Psoas muscle (tissue), 8 donors: Measurements from ENCODE around the gene WDR82. TPM values are rescaled to one million over a fixed set of nuclear protein-coding genes. Genes with fewer than 3 reads are reported as not detected.

ENCODE experiments used
- ATAC-seq, 4 donors: fragments of 200-7000 bp; cut with Tn5 transposase; one replicate each; pipeline ENCODE4 v1.9.1; 2020; ENCODE audit warnings: moderate library complexity in 3 of 4, mild to moderate bottlenecking in 2 of 4
- DNase-seq, 2 donors: peaks; one replicate each; pipeline ENCODE4 v3.0.0-alpha.2; 2020
- H3K27ac ChIP-seq: fragments of 200-600 bp; one replicate; pipeline ENCODE4 v1.8.0; 2022
- H3K27me3 ChIP-seq, 3 donors: fragments of 200-600 bp in 1 of 3; one replicate each; pipeline versions ENCODE4 v1.6.1 to v1.8.0; 2013 to 2022; ENCODE audit warnings: low read length in 2 of 3, mild to moderate bottlenecking in 2 of 3, moderate library complexity in 1 of 3; ENCODE audit not compliant: insufficient read depth in 3 of 3
- H3K36me3 ChIP-seq, 2 donors: fragments of 200-600 bp in 1 of 2; one replicate each; pipeline versions ENCODE4 v1.6.1 to v1.8.0; 2013 to 2022; ENCODE audit warnings: low read depth in 1 of 2, mild to moderate bottlenecking in 1 of 2, moderate library complexity in 1 of 2; ENCODE audit not compliant: insufficient read depth in 1 of 2
- H3K4me1 ChIP-seq: fragments of 200-600 bp; one replicate; pipeline ENCODE4 v1.8.0; 2022
- H3K4me3 ChIP-seq: fragments of 200-600 bp; one replicate; pipeline ENCODE4 v1.8.0; 2022; ENCODE audit warnings: mild to moderate bottlenecking
- H3K9me3 ChIP-seq: fragments of 200-600 bp; one replicate; pipeline ENCODE4 v1.8.0; 2022
- CTCF ChIP-seq: fragments of 200-600 bp; IDR thresholded peaks from one replicate; pipeline ENCODE4 v1.8.0; 2022; ENCODE audit warnings: antibody characterized with exemption
- WGBS, 3 donors: extraction: QIAGEN DNeasy Blood & Tissue Kit; methylation state at CpG; one replicate each; pipeline versions ENCODE4 v1.1.6 to v1.1.7; 2013; 5-methylcytosine and 5-hydroxymethylcytosine counted together
- intact Hi-C, 2 donors: fragments of 100-400 bp; cut with DNase I; formaldehyde crosslinking; loops; one replicate each; pipeline versions ENCODE4 v1.11.0 to v1.14.2; 2022
- polyA plus RNA-seq, 3 donors: library from polyadenylated mRNA; stranded (reverse); fragments of 200-250 nt; gene quantifications; one replicate each; pipeline ENCODE4 v1.2.3, GENCODE V29; 2013
- total RNA-seq, 4 donors: library from RNA; stranded (reverse); fragmentation: NEBNext Ultra II Directional in 2 of 4; extraction: Animal tissue kit (Norgen Biotek cat#: 25700) in 2 of 4; gene quantifications; one replicate each; pipeline versions ENCODE4 v1.2.1 to v1.2.4, GENCODE V29; 2021 to 2023
- donor health status: healthy with polysubstance abuse.
- donor health status: DM: no; HTN: no; CAD: no; lungs with moderate emphysema.
- donor health status: Bipolar disorder and iron deficiency.
- donor health status: healthy.
- donor health status: DM: yes; HTN: yes; CAD: no.
- donor health status: DM: no; HTN: no; CAD: no.
- donor health status: DM: no; HTN: no; CAD: no.
- donor health status: DM: yes; HTN: yes; CAD: no.

Gene WDR82
- total and polyA plus RNA-seq, 7 donors = 46.1 to 96.7 (median 84.0) TPM

DNA sequence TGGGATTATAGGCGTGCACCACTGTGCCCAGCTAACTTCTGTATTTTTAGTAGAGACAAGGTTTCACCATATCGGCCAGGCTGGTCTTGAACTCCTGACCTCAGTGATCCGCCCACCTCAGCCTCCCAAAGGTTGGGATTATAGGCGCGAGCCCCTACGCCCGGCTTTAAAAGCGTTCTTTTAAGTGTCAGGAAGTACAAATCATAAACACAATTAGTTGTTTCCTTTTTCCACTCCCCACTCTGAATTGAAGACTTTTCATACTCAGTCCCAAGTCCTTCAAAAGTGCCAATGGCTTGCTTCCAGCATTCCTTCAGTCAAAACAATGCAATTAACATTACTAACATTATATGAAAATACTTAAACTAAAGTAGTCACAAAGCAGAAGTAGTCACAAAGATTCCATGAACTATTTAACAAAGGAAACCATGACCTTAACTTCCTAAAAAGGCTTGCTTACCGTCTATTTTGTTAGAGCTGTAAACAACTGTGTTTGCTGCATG, 8.1 kb downstream of the WDR82 start:
- Histone ChIP-seq H3K4me1 (peaks cover 50% of the 10 kb centered on the region), H3K36me3 (peaks cover 11 to 75% of the 10 kb centered on the region in 2 donors), H3K27ac (peak overlapping the region; percentile 51), H3K27me3 (no peaks in the 10 kb centered on the region), H3K4me3 (no peak overlapping the region), H3K9me3 (no peaks in the 10 kb centered on the region)
- no peak for TF ChIP-seq CTCF
- WGBS, 3 donors = 41 to 50% (median 43%) methylated on average over 9 of the region's 9 CpGs
- intact Hi-C loops = no loop called here
- DNase-seq (no peak), ATAC-seq (no peak)

- Histone ChIP-seq H3K27me3 (no peaks in the 10 kb centered on the region), H3K27ac (peak overlapping the region; percentile 51), H3K4me3 (no peak overlapping the region), H3K36me3 (peaks cover 12 to 78% of the 10 kb centered on the region in 2 donors), H3K9me3 (no peaks in the 10 kb centered on the region), H3K4me1 (peaks cover 47% of the 10 kb centered on the region)
- ATAC-seq = no peak
- no peak for TF ChIP-seq CTCF
- WGBS, 3 donors = 51 to 70% (median 57%) methylated on average over 3 of the region's 3 CpGs
- DNase-seq = no peak
- intact Hi-C loops = no loop called here
These were observed 8.7 kb downstream of the WDR82 start for GRCh38 chr3:52269776-52270175.

DNA sequence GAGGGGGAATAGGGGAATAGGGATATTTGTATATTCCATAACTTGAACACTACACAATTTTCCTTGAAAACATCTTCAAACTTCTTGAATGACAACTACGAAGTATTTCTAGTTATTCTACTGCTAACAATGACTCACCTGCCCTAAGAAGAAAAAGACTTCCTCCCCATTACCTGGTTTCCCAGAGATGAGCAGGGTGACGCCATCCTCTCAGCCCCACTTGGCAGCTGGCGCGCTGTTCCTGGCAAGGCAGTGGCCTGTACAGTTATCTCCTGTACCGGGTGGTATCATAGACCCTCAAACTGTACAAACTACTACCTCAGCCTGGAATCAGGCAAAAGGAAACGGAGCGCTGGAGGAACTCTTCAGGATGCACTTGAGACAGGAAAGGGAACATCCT, 10.4 kb downstream of the WDR82 start:
- peak in 1 of 4 donors; percentile 34 for ATAC-seq

GRCh38 chr3:52265387-52265786, 13.1 kb downstream of the WDR82 start:
- H3K9me3 ChIP-seq = no peaks in the 10 kb centered on the region
- H3K36me3 ChIP-seq = peaks cover 31 to 100% of the 10 kb centered on the region in 2 donors
- no peak overlapping the region for H3K4me3 ChIP-seq
- ATAC-seq (no peak), DNase-seq (no peak)
- no peak for TF ChIP-seq CTCF
- H3K4me1 ChIP-seq = peaks cover 13% of the 10 kb centered on the region
- no peak overlapping the region for H3K27ac ChIP-seq
- no peaks in the 10 kb centered on the region for H3K27me3 ChIP-seq
- intact Hi-C loops = no loop called here
- WGBS, 3 donors = 91 to 94% (median 93%) methylated on average over 6 of the region's 6 CpGs

More for the DNA sequence above, 10.4 kb downstream of the WDR82 start:
- no peak for DNase-seq
- 76 to 79% (median 76%) methylated on average over 7 of the region's 7 CpGs for WGBS, 3 donors
- intact Hi-C loops = no loop called here
- H3K27me3 ChIP-seq = no peaks in the 10 kb centered on the region
- no peaks in the 10 kb centered on the region for H3K9me3 ChIP-seq
- no peak for TF ChIP-seq CTCF
- peaks cover 19 to 85% of the 10 kb centered on the region in 2 donors for H3K36me3 ChIP-seq
- peaks cover 37% of the 10 kb centered on the region for H3K4me1 ChIP-seq
- no peak overlapping the region for H3K4me3 ChIP-seq
- no peak overlapping the region for H3K27ac ChIP-seq

DNA sequence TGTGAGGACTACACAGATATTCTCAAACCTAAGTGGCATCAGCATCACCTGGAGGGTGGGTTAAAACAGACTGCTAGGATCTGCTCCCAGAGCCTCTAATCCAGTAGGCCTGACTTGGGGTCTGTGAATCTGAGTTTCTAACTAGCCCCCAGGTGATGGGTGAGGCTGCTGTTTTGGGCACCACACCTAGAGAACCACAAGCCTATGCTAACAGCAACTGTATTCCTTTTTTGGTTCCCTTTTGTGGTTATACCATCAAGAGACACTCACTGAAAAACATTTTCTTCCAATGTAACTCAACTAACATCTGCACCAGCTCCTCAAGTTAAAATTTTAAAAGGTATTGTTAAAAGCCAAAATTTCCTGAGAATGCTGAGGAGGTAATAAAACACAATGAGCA, 16.0 kb downstream of the WDR82 start:
- intact Hi-C loops = no loop called here
- no peak overlapping the region for H3K27ac ChIP-seq
- H3K4me1 ChIP-seq = no peaks in the 10 kb centered on the region
- no peak for TF ChIP-seq CTCF
- H3K4me3 ChIP-seq = no peak overlapping the region
- H3K9me3 ChIP-seq = no peaks in the 10 kb centered on the region
- H3K36me3 ChIP-seq = peaks cover 51 to 100% of the 10 kb centered on the region in 2 donors
- no peaks in the 10 kb centered on the region for H3K27me3 ChIP-seq
- ATAC-seq (no peak), DNase-seq (no peak)
